Hepatocyte (in vitro differentiated cells): ENCODE data around the gene TMA7B. TPM values are rescaled to one million over a fixed set of nuclear protein-coding genes. Genes with fewer than 3 reads are reported as not detected.
A peak's percentile ranks its signal among the peaks of the same experiment; 100 is the strongest.

Source experiments
- DNase-seq: peaks from one replicate; pipeline ENCODE4 v3.0.0-alpha.2; 2016; ENCODE audit warnings: low spot score
- H2AFZ ChIP-seq: fragments of 200-600 bp; sonication (generic); 2 replicates; pipeline ENCODE4 v1.6.0; 2016; ENCODE audit warnings: antibody characterized with exemption, mild to moderate bottlenecking
- H3K27ac ChIP-seq: fragments of 200-600 bp; sonication (generic); 2 replicates; pipeline ENCODE4 v1.5.1; 2016; ENCODE audit warnings: mild to moderate bottlenecking
- H3K27me3 ChIP-seq: fragments of 200-600 bp; sonication (generic); 2 replicates; pipeline ENCODE4 v1.6.1; 2016
- H3K36me3 ChIP-seq: fragments of 200-600 bp; sonication (generic); replicated peaks from 2 replicates; pipeline ENCODE4 v1.5.1; 2016; ENCODE audit warnings: low read depth; ENCODE audit not compliant: insufficient read depth
- H3K4me1 ChIP-seq: fragments of 200-600 bp; sonication (generic); 2 replicates; pipeline ENCODE4 v1.5.1; 2016; ENCODE audit warnings: mild to moderate bottlenecking, moderate library complexity; ENCODE audit not compliant: insufficient read depth
- H3K4me2 ChIP-seq: fragments of 200-600 bp; sonication (generic); 2 replicates; pipeline ENCODE4 v1.6.0; 2016
- H3K4me3 ChIP-seq: fragments of 200-600 bp; sonication (generic); 2 replicates; pipeline ENCODE4 v1.5.1; 2016; ENCODE audit warnings: mild to moderate bottlenecking
- H3K79me2 ChIP-seq: fragments of 200-600 bp; sonication (generic); 2 replicates; pipeline ENCODE4 v1.6.0; 2017; ENCODE audit warnings: mild to moderate bottlenecking
- H3K9me2 ChIP-seq: fragments of 200-600 bp; sonication (generic); replicated peaks from 2 replicates; pipeline ENCODE4 v1.6.0; 2017; ENCODE audit warnings: mild to moderate bottlenecking; ENCODE audit not compliant: insufficient read depth
- H3K9me3 ChIP-seq: fragments of 200-600 bp; sonication (generic); 2 replicates; pipeline ENCODE4 v1.5.1; 2016; ENCODE audit warnings: low read depth, mild to moderate bottlenecking
- H4K20me1 ChIP-seq: fragments of 200-600 bp; sonication (generic); 2 replicates; pipeline ENCODE4 v1.6.0; 2016; ENCODE audit warnings: mild to moderate bottlenecking; ENCODE audit not compliant: insufficient read depth, poor library complexity, severe bottlenecking
- EZH2 ChIP-seq: fragments of 200-600 bp; sonication (generic); IDR thresholded peaks from 2 replicates; pipeline ENCODE4 v1.6.1; 2016; ENCODE audit warnings: antibody characterized with exemption, mild to moderate bottlenecking, borderline replicate concordance
- EZH2phosphoT487 ChIP-seq: fragments of 200-600 bp; sonication (generic); IDR thresholded peaks from one replicate; pipeline ENCODE4 v1.6.1; 2018; ENCODE audit warnings: antibody characterized with exemption, mild to moderate bottlenecking, low read depth, moderate library complexity; ENCODE audit not compliant: unreplicated experiment, severe bottlenecking
- WGBS: methylation state at CpG from one replicate; pipeline ENCODE4 v1.1.6; 2016; ENCODE audit warnings: low lambda C conversion rate; ENCODE audit errors: missing lambda C conversion rate; 5-methylcytosine and 5-hydroxymethylcytosine counted together
- polyA plus RNA-seq: library from polyadenylated mRNA; unstranded; fragments of >200 nt; fragmentation: Nextera tagmentation; extraction: Ambion mirVana; gene quantifications from 2 replicates; pipeline ENCODE4 v1.2.1, GENCODE V29; 2016
- total RNA-seq: library from RNA; depleted of rRNA; stranded (reverse); fragments of >200 nt; gene quantifications from 2 replicates; pipeline ENCODE4 v1.2.3, GENCODE V29; 2014
- TF ChIP-seq, protein P1 (sequence below): fragments of 200-600 bp; sonication (generic); IDR thresholded peaks from 2 replicates; pipeline ENCODE4 v1.5.1; 2016; ENCODE audit warnings: antibody characterized with exemption, mild to moderate bottlenecking; ENCODE audit not compliant: poor library complexity

Gene TMA7B
- total and polyA plus RNA-seq, 2 experiments from 2014 or later: not detected

DNA sequence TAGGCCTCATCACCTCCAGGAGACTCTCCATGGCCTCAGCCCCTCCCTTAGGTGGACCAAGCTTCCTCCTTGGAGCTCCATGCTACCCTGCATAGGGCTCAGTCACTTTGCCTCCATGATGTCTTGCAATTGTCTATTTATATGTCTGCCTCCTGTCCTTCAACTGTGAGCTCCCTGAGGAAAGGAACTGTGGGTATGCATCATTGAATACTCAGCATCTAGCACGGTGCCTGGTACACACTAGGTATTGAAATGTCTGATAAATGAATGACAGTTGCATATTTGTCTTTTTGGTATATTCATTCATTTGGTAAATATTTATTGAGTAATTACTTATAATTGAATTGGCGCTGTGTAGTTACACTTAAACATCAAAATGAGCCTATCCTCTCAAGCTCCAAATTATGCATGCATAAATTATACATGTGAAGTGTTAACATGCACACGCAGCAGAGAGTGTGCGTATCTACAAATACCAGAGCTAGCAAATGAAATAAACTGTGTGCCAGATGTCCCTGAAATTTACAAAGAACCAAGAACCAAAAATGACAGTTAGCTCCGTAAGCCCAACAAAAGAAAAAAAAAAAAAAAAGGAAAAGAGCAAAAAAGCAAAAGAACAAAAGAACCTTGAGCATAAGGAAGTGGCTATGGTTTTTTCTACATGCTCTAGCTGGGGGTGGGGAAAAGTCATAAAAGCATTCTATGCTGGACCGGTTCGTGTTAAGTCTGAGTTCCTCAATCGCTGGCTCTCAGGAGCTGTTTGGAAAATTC is 34.1 kb upstream of the TMA7B start:
- H3K79me2 ChIP-seq: no peaks in the 10 kb centered on the region

DNA sequence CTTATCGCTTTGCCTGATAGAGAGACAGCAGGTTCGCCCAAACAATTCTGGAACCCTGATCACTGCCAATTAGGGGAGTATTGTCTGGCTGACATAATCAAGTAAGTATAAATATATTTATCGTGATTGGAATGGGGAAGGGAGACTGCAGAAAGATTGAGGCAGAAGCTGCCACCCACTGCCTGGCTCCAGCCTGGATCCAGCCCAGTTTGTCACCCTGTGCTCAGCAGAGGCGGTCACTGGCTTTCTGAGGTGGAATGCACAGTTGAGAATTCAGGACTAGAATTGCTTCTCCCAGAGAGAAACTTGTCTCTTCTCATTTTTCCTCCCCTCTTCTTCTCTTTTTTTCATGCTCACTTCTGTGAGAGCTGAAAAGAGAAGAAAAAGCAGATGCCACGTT is 33.4 kb upstream of the TMA7B start:
- Histone ChIP-seq H3K9me2 (no peaks in the 10 kb centered on the region), H3K4me3 (no peak overlapping the region), H4K20me1 (no peaks in the 10 kb centered on the region), H3K4me2 (no peak overlapping the region), H3K36me3 (no peaks in the 10 kb centered on the region), H3K4me1 (peaks cover 6% of the 10 kb centered on the region), H3K79me2 (no peaks in the 10 kb centered on the region), H3K9me3 (no peaks in the 10 kb centered on the region), H2AFZ (no peak overlapping the region), H3K27ac (no peak overlapping the region), H3K27me3 (peaks cover 10% of the 10 kb centered on the region)
- TF ChIP-seq EZH2: no peak
- TF ChIP-seq, protein P1, sequence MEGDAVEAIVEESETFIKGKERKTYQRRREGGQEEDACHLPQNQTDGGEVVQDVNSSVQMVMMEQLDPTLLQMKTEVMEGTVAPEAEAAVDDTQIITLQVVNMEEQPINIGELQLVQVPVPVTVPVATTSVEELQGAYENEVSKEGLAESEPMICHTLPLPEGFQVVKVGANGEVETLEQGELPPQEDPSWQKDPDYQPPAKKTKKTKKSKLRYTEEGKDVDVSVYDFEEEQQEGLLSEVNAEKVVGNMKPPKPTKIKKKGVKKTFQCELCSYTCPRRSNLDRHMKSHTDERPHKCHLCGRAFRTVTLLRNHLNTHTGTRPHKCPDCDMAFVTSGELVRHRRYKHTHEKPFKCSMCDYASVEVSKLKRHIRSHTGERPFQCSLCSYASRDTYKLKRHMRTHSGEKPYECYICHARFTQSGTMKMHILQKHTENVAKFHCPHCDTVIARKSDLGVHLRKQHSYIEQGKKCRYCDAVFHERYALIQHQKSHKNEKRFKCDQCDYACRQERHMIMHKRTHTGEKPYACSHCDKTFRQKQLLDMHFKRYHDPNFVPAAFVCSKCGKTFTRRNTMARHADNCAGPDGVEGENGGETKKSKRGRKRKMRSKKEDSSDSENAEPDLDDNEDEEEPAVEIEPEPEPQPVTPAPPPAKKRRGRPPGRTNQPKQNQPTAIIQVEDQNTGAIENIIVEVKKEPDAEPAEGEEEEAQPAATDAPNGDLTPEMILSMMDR: no peak
- no peak for TF ChIP-seq EZH2phosphoT487
- DNase-seq: no peak
- WGBS: 86% methylated on average over 5 of the region's 5 CpGs

More for the DNA sequence above, 34.1 kb upstream of the TMA7B start:
- Histone ChIP-seq H3K27me3 (peaks cover 5% of the 10 kb centered on the region), H3K9me3 (no peaks in the 10 kb centered on the region), H2AFZ (no peak overlapping the region), H3K27ac (no peak overlapping the region), H4K20me1 (no peaks in the 10 kb centered on the region), H3K9me2 (no peaks in the 10 kb centered on the region), H3K36me3 (no peaks in the 10 kb centered on the region), H3K4me2 (no peak overlapping the region), H3K4me1 (peaks cover 6% of the 10 kb centered on the region), H3K4me3 (no peak overlapping the region)
- WGBS: 73% methylated on average over 8 of the region's 8 CpGs
- no peak for TF ChIP-seq EZH2phosphoT487
- TF ChIP-seq EZH2: no peak
- TF ChIP-seq, protein P1: no peak
- peak; percentile 28 for DNase-seq

DNA sequence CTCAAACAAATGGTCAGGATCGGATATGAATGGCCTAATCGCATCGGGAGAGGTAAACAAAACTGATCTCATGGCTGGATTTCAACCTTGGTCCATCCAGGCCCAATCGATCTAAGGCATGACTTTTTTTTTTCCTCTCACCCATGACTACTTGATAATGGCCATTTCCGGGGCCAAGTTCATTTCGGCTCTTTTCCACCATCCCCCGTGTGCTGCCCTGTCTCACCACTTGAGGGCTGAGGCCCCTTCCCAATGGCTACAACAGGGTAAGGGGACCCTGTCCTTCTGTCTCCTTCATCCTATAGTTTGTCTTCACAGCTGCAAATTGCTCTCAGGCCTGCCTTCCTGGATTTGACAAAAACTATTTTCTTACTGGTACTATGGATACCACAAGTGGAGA is 32.7 kb upstream of the TMA7B start:
- H2AFZ ChIP-seq: no peak overlapping the region
- DNase-seq: no peak
- H3K9me3 ChIP-seq: no peaks in the 10 kb centered on the region
- TF ChIP-seq, protein P1: no peak
- no peak for TF ChIP-seq EZH2phosphoT487
- TF ChIP-seq EZH2: no peak
- peaks cover 6% of the 10 kb centered on the region for H3K4me1 ChIP-seq
- H4K20me1 ChIP-seq: no peaks in the 10 kb centered on the region
- no peaks in the 10 kb centered on the region for H3K36me3 ChIP-seq
- H3K79me2 ChIP-seq: no peaks in the 10 kb centered on the region
- 48% methylated on average over 7 of the region's 7 CpGs for WGBS
- peaks cover 13% of the 10 kb centered on the region for H3K27me3 ChIP-seq
- no peak overlapping the region for H3K4me2 ChIP-seq
- no peak overlapping the region for H3K4me3 ChIP-seq
- no peaks in the 10 kb centered on the region for H3K9me2 ChIP-seq
- H3K27ac ChIP-seq: no peak overlapping the region
